WTC11 (cell line): ENCODE data around the gene HBM. TPM values are rescaled to one million over a fixed set of nuclear protein-coding genes. Genes with fewer than 3 reads are reported as not detected.
"Not testable (repeated sequence)": the region's sequence is repeated elsewhere in the genome, so short reads cannot be mapped to it uniquely, and the experiment has no call there.

ENCODE experiments used
- ATAC-seq: fragments of 200-7000 bp; cut with Tn5 transposase; 2 replicates; pipeline ENCODE4 v1.10.0; 2021; ENCODE audit warnings: mild to moderate bottlenecking, moderate library complexity
- CTCF ChIA-PET: fragments of 300-600 bp; sonication (Branson Sonifier 250); formaldehyde crosslinking; loops from one replicate; lab custom pipeline; 2021; ENCODE audit warnings: antibody characterized with exemption; lab: Charles Lee
- POLR2A ChIA-PET: fragments of 350-600 bp; sonication (Branson Sonifier 250); formaldehyde crosslinking; loops from one replicate; lab custom pipeline; 2021; ENCODE audit warnings: antibody characterized with exemption; lab: Charles Lee
- DNase-seq: peaks from one replicate; pipeline ENCODE4 v3.0.0; 2021; ENCODE audit warnings: low spot score
- H3K27ac Mint-ChIP-seq: 2 replicates; pipeline ENCODE4 v1.8.0; 2021; ENCODE audit warnings: mixed read lengths
- H3K27me3 Mint-ChIP-seq: 2 replicates; pipeline ENCODE4 v1.8.0; 2021; ENCODE audit warnings: low read depth, mild to moderate bottlenecking, moderate library complexity, mixed read lengths
- H3K36me3 Mint-ChIP-seq: 2 replicates; pipeline ENCODE4 v1.8.0; 2021; ENCODE audit warnings: mixed read lengths
- H3K4me1 Mint-ChIP-seq: 2 replicates; pipeline ENCODE4 v1.8.0; 2022; ENCODE audit warnings: mixed read lengths
- H3K4me3 Mint-ChIP-seq: 2 replicates; pipeline ENCODE4 v1.8.0; 2021; ENCODE audit warnings: mild to moderate bottlenecking, moderate library complexity, mixed read lengths
- H3K9me3 Mint-ChIP-seq: 2 replicates; pipeline ENCODE4 v1.8.0; 2021; ENCODE audit warnings: mixed read lengths
- CBFB ChIP-seq: sonication (generic); formaldehyde crosslinking; IDR thresholded peaks from 2 replicates; pipeline ENCODE4 v1.8.1; 2022; ENCODE audit warnings: mild to moderate bottlenecking, low read depth, missing genetic modification reagents
- CREM ChIP-seq: sonication (generic); formaldehyde crosslinking; IDR thresholded peaks from 2 replicates; pipeline ENCODE4 v1.8.1; 2022; ENCODE audit warnings: mild to moderate bottlenecking, missing genetic modification reagents, moderate library complexity
- EMX1 ChIP-seq: fragments of 250-450 bp; sonication (Bioruptor Pico); IDR thresholded peaks from 2 replicates; pipeline ENCODE4 v1.8.0; 2021; ENCODE audit warnings: mild to moderate bottlenecking
- ETV6 ChIP-seq: sonication (generic); formaldehyde crosslinking; IDR thresholded peaks from 2 replicates; pipeline ENCODE4 v1.8.1; 2022; ENCODE audit warnings: mild to moderate bottlenecking, missing genetic modification reagents
- FOXJ3 ChIP-seq: sonication (generic); formaldehyde crosslinking; IDR thresholded peaks from 2 replicates; pipeline ENCODE4 v1.9.0; 2021; ENCODE audit warnings: missing genetic modification reagents, mild to moderate bottlenecking, borderline replicate concordance
- HMGA2 ChIP-seq: fragments of 250-450 bp; sonication (Bioruptor Pico); IDR thresholded peaks from 2 replicates; pipeline ENCODE4 v1.4.0; 2021; ENCODE audit warnings: mild to moderate bottlenecking, moderate library complexity
- HMGXB4 ChIP-seq: sonication (generic); formaldehyde crosslinking; IDR thresholded peaks from 2 replicates; pipeline ENCODE4 v1.8.1; 2023; ENCODE audit warnings: mild to moderate bottlenecking, moderate library complexity, missing genetic modification reagents
- NFE2L1 ChIP-seq: sonication (generic); formaldehyde crosslinking; IDR thresholded peaks from 2 replicates; pipeline ENCODE4 v1.8.1; 2023; ENCODE audit warnings: missing genetic modification reagents
- NFYB ChIP-seq: sonication (generic); formaldehyde crosslinking; conservative IDR thresholded peaks from 2 replicates; pipeline ENCODE4 v1.8.0; 2022; ENCODE audit warnings: low read depth, missing genetic modification reagents
- OVOL2 ChIP-seq: fragments of 250-450 bp; sonication (Bioruptor Pico); IDR thresholded peaks from 2 replicates; pipeline ENCODE4 v1.9.0; 2021; ENCODE audit warnings: mild to moderate bottlenecking, borderline replicate concordance
- PRRX2 ChIP-seq: fragments of 250-450 bp; sonication (Bioruptor Pico); IDR thresholded peaks from 2 replicates; pipeline ENCODE4 v1.8.0; 2021; ENCODE audit warnings: mild to moderate bottlenecking
- SMAD3 ChIP-seq: sonication (generic); formaldehyde crosslinking; IDR thresholded peaks from 2 replicates; pipeline ENCODE4 v1.8.0; 2022; ENCODE audit warnings: missing genetic modification reagents, mild to moderate bottlenecking, borderline replicate concordance
- ZBTB21 ChIP-seq: sonication (generic); formaldehyde crosslinking; IDR thresholded peaks from 2 replicates; pipeline ENCODE4 v1.8.1; 2023; ENCODE audit warnings: mild to moderate bottlenecking, missing genetic modification reagents, borderline replicate concordance
- ZNF232 ChIP-seq: sonication (generic); formaldehyde crosslinking; IDR thresholded peaks from 2 replicates; pipeline ENCODE4 v1.8.0; 2022; ENCODE audit warnings: mild to moderate bottlenecking, missing genetic modification reagents
- ZNF425 ChIP-seq: fragments of 250-450 bp; sonication (Bioruptor Pico); conservative IDR thresholded peaks from 2 replicates; pipeline ENCODE4 v1.9.0; 2021; ENCODE audit warnings: mild to moderate bottlenecking
- total RNA-seq: library from RNA; stranded (reverse); gene quantifications from 3 replicates; pipeline ENCODE4 v1.2.3, GENCODE V29; 2021
- TF ChIP-seq, protein P1 (sequence below): fragments of 250-450 bp; sonication (Bioruptor Pico); IDR thresholded peaks from 2 replicates; pipeline ENCODE4 v1.9.0; 2021; ENCODE audit warnings: mild to moderate bottlenecking, borderline replicate concordance

Gene HBM
- total RNA-seq, 1 experiment from 2014 or later = not detected

DNA sequence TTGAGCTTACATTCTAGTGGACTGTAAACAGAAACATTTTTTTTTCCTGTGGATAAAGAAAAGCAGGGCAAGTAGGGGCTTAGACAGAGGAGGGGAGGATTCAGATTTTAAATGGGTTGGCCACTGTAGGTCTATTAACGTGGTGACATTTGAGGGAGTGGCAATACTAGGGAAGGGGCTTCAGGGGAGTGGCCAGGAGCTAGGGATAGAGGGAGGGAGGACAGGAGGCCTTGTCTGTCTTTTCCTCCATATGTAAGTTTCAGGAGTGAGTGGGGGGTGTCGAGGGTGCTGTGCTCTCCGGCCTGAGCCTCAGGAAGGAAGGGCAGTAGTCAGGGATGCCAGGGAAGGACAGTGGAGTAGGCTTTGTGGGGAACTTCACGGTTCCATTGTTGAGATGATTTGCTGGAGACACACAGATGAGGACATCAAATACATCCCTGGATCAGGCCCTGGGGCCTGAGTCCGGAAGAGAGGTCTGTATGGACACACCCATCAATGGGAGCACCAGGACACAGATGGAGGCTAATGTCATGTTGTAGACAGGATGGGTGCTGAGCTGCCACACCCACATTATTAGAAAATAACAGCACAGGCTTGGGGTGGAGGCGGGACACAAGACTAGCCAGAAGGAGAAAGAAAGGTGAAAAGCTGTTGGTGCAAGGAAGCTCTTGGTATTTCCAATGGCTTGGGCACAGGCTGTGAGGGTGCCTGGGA, 6.5 kb upstream of the HBM start (continued):
- TF ChIP-seq, protein P1, sequence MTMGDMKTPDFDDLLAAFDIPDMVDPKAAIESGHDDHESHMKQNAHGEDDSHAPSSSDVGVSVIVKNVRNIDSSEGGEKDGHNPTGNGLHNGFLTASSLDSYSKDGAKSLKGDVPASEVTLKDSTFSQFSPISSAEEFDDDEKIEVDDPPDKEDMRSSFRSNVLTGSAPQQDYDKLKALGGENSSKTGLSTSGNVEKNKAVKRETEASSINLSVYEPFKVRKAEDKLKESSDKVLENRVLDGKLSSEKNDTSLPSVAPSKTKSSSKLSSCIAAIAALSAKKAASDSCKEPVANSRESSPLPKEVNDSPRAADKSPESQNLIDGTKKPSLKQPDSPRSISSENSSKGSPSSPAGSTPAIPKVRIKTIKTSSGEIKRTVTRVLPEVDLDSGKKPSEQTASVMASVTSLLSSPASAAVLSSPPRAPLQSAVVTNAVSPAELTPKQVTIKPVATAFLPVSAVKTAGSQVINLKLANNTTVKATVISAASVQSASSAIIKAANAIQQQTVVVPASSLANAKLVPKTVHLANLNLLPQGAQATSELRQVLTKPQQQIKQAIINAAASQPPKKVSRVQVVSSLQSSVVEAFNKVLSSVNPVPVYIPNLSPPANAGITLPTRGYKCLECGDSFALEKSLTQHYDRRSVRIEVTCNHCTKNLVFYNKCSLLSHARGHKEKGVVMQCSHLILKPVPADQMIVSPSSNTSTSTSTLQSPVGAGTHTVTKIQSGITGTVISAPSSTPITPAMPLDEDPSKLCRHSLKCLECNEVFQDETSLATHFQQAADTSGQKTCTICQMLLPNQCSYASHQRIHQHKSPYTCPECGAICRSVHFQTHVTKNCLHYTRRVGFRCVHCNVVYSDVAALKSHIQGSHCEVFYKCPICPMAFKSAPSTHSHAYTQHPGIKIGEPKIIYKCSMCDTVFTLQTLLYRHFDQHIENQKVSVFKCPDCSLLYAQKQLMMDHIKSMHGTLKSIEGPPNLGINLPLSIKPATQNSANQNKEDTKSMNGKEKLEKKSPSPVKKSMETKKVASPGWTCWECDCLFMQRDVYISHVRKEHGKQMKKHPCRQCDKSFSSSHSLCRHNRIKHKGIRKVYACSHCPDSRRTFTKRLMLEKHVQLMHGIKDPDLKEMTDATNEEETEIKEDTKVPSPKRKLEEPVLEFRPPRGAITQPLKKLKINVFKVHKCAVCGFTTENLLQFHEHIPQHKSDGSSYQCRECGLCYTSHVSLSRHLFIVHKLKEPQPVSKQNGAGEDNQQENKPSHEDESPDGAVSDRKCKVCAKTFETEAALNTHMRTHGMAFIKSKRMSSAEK (CRISPR knock-in tag) = no peak
- TF ChIP-seq, all 79 proteins: peak for 0

DNA sequence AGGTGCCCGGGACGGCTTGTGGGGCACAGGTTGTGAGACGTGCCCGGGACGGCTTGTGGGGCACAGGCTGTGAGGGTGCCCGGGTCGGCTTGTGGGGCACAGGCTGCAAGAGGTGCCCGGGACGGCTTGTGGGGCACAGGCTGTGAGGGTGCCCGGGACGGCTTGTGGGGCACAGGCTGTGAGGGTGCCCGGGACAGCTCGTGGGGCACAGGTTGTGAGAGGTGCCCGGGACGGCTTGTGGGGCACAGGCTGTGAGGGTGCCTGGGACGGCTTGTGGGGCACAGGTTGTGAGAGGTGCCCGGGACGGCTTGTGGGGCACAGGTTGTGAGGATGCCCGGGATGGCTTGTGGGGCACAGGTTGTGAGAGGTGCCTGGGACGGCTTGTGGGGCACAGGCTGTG, 5.5 kb upstream of the HBM start:
- CTCF ChIA-PET = interaction anchor here (1.1 to 1.4 kb wide), 2 partner anchors 42 kb away, joined by 3 to 6 read pairs; no protein-coding TSS in a partner anchor
- POLR2A ChIA-PET, H3K4me1 Mint-ChIP-seq, DNase-seq, ATAC-seq, H3K9me3 Mint-ChIP-seq, H3K4me3 Mint-ChIP-seq, H3K36me3 Mint-ChIP-seq, H3K27ac Mint-ChIP-seq: not testable (repeated sequence)
- peaks cover 69% of the 10 kb centered on the region for H3K27me3 Mint-ChIP-seq

DNA sequence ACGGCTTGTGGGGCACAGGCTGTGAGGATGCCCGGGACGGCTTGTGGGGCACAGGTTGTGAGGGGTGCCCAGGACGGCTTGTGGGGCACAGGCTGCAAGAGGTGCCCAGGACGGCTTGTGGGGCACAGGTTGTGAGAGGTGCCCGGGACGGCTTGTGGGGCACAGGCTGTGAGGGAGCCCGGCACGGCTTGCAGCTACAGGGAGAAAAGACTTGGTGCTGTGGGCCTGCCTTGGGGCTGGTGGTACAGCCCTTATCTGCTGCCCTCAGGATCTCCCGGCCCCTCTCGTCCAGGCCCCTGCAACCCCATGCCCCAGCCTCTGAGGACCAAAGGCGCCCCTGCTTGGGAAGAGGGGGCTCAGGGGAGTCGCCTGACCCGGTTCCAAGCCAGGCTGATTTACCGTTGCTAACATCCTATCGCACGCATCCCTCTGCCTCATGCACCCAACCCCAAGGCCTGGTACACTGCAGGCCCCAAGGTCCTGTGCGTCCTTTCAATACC, 5.0 kb upstream of the HBM start:
- Mint-ChIP-seq H3K4me1 (no peaks in the 10 kb centered on the region), H3K27me3 (peaks cover 69% of the 10 kb centered on the region), H3K9me3 (no peaks in the 10 kb centered on the region), H3K27ac (no peak overlapping the region), H3K4me3 (no peak overlapping the region), H3K36me3 (no peaks in the 10 kb centered on the region)
- DNase-seq (no peak), ATAC-seq (no peak)
- ChIA-PET POLR2A (no interaction called here), CTCF (interaction anchor here (1.1 kb wide), 1 partner anchor 43 kb away, joined by 3 read pairs; no protein-coding TSS in a partner anchor)
- TF ChIP-seq PRRX2 (CRISPR knock-in tag) = no peak
- TF ChIP-seq NFYB (CRISPR knock-in tag) = no peak
- TF ChIP-seq ETV6 (CRISPR knock-in tag) = no peak
- TF ChIP-seq ZBTB21 = no peak
- no peak for TF ChIP-seq SMAD3 (CRISPR knock-in tag)
- no peak for TF ChIP-seq CBFB (CRISPR knock-in tag)
- TF ChIP-seq OVOL2 (CRISPR knock-in tag) = no peak
- TF ChIP-seq EMX1 = no peak
- TF ChIP-seq ZNF232 (CRISPR knock-in tag) = no peak
- no peak for TF ChIP-seq HMGXB4 (CRISPR knock-in tag)
- no peak for TF ChIP-seq CREM (CRISPR knock-in tag)
- no peak for TF ChIP-seq FOXJ3 (CRISPR knock-in tag)
- no peak for TF ChIP-seq ZNF425 (CRISPR knock-in tag)
- TF ChIP-seq HMGA2 (CRISPR knock-in tag) = no peak
- TF ChIP-seq NFE2L1 (CRISPR knock-in tag) = no peak
